GM06990 (cell line): ENCODE results near the gene KIR2DL1.
"Not testable (repeated sequence)": the region's sequence is repeated elsewhere in the genome, so short reads cannot be mapped to it uniquely, and the experiment has no call there.

Experiments used
- DNase-seq: peaks from one replicate; pipeline ENCODE4 v3.0.0-alpha.2; 2011; ENCODE audit not compliant: insufficient read length; ENCODE audit errors: extremely low read depth
- H3K27me3 ChIP-seq: replicated peaks from 2 replicates; pipeline ENCODE4 v1.6.0; 2011; ENCODE audit warnings: low read length; ENCODE audit not compliant: control insufficient read depth, insufficient read depth
- H3K36me3 ChIP-seq: 2 replicates; pipeline ENCODE4 v1.5.1; 2011; ENCODE audit warnings: low read length; ENCODE audit not compliant: control insufficient read depth, insufficient read depth
- H3K4me3 ChIP-seq: replicated peaks from 2 replicates; pipeline ENCODE4 v1.5.1; 2011; ENCODE audit warnings: low read depth, mild to moderate bottlenecking, control low read depth, low read length
- CTCF ChIP-seq: IDR thresholded peaks from 2 replicates; pipeline ENCODE4 v1.5.1; 2011; ENCODE audit warnings: low read length, control low read depth, mild to moderate bottlenecking, inconsistent platforms; ENCODE audit not compliant: insufficient read depth, poor library complexity, severe bottlenecking

Gene KIR2DL1

DNA sequence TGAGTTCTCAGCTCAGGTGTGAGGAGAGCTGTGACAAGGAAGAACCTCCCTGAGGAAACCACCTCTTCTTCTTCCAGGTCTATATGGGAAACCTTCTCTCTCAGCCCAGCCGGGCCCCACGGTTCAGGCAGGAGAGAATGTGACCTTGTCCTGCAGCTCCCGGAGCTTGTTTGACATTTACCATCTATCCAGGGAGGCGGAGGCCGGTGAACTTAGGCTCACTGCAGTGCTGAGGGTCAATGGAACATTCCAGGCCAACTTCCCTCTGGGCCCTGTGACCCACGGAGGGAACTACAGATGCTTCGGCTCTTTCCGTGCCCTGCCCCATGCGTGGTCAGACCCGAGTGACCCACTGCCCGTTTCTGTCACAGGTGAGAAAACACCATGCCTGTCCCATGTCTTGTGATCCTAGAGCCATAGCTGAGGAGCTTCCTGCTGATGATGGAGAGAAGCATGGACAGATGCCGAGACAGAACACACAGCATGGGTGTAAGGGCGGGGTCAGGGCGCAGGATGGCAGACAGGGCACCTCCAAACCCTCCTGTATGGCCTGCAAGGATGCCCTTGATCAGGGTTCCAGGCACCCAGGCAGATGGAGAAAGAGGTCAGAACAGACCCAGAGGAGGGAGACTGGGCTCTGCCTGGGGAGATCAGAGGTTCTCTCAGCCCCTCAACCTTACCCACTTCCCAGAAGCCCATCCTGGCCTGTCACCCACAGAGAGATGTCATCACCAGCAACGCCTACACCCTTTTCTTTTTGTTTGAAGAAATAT, 40.0 kb upstream of the KIR2DL1 start:
- H3K27me3 ChIP-seq, result no peaks in the 10 kb centered on the region; the same call in none of the 2 replicates
- no peak for DNase-seq
- H3K36me3 ChIP-seq, result no peaks in the 10 kb centered on the region
- TF ChIP-seq CTCF, result no peak
- no peak overlapping the region for H3K4me3 ChIP-seq

GRCh38 chr19:54731191-54731590, 38.4 kb upstream of the KIR2DL1 start:
- no peak overlapping the region for H3K4me3 ChIP-seq
- TF ChIP-seq CTCF, result no peak
- no peak for DNase-seq

GRCh38 chr19:54738306-54738705, 31.3 kb upstream of the KIR2DL1 start, which contains the start of gene KIR2DL3:
TSS of gene KIR2DL3 (plus strand) at chr19:54738513. CDS start at chr19:54738546, 33 bp downstream.
- not testable (repeated sequence) for H3K4me3 ChIP-seq, H3K36me3 ChIP-seq, DNase-seq, H3K27me3 ChIP-seq

More at GRCh38 chr19:54731191-54731590, 38.4 kb upstream of the KIR2DL1 start:
- Histone ChIP-seq H3K27me3 (peaks cover 2% of the 10 kb centered on the region), H3K36me3 (no peaks in the 10 kb centered on the region)

DNA sequence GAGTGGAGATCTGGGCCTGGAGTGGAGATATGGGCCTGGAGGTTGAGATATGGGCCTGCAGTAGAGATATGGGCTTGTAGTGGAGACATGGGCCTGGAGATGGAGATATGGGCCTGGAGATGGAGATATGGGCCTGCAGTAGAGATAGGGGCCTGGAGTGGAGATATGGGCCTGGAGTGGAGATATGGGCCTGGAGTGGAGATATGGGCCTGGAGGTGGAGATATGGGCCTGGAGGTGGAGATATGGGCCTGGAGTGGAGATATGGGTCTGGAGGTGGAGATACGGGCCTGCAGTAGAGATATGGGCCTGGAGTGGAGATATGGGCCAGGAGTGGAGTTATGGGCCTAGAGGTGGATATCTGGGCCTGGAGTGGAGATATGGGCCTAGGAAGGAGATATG, 30.9 kb upstream of the KIR2DL1 start:
- Histone ChIP-seq H3K4me3 (no peak overlapping the region), H3K36me3 (no peaks in the 10 kb centered on the region), H3K27me3 (peaks cover 2% of the 10 kb centered on the region; the same call in 1 of the 2 replicates)
- no peak for TF ChIP-seq CTCF
- DNase-seq, result no peak

GRCh38 chr19:54739587-54740497, 29.8 kb upstream of the KIR2DL1 start:
- no peak for TF ChIP-seq CTCF
- no peak for DNase-seq
- H3K36me3 ChIP-seq, result no peaks in the 10 kb centered on the region
- H3K27me3 ChIP-seq, result peaks cover 2% of the 10 kb centered on the region; the same call in 1 of the 2 replicates
- no peak overlapping the region for H3K4me3 ChIP-seq

DNA sequence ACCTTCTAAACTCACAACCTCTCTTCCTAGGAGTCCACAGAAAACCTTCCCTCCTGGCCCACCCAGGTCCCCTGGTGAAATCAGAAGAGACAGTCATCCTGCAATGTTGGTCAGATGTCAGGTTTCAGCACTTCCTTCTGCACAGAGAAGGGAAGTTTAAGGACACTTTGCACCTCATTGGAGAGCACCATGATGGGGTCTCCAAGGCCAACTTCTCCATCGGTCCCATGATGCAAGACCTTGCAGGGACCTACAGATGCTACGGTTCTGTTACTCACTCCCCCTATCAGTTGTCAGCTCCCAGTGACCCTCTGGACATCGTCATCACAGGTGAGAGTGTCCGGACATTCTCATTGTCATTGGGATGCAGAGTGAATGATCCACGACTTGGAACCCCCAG, 27.6 kb upstream of the KIR2DL1 start:
- not testable (repeated sequence) for DNase-seq, H3K27me3 ChIP-seq, H3K4me3 ChIP-seq, H3K36me3 ChIP-seq

- H3K4me3 ChIP-seq, H3K27me3 ChIP-seq, DNase-seq, H3K36me3 ChIP-seq: not testable (repeated sequence)
Observed at GRCh38 chr19:54744080-54744479, 25.5 kb upstream of the KIR2DL1 start.

- H3K36me3 ChIP-seq, H3K4me3 ChIP-seq, DNase-seq, H3K27me3 ChIP-seq: not testable (repeated sequence)
Observed at GRCh38 chr19:54747614-54748322, 21.8 kb upstream of the KIR2DL1 start.

GRCh38 chr19:54750276-54750675, 19.3 kb upstream of the KIR2DL1 start:
- DNase-seq, H3K27me3 ChIP-seq: not testable (repeated sequence)

More at GRCh38 chr19:54750276-54750675, 19.3 kb upstream of the KIR2DL1 start:
- H3K4me3 ChIP-seq, H3K36me3 ChIP-seq: not testable (repeated sequence)
